Spleen (tissue), 11 donors: Measurements from ENCODE around the gene IFITM10. TPM values are rescaled to one million over a fixed set of nuclear protein-coding genes. Genes with fewer than 3 reads are reported as not detected.
A peak's percentile ranks its signal among the peaks of the same experiment; 100 is the strongest.

Experiments
- DNase-seq: peaks from one replicate; pipeline ENCODE4 v3.0.0-alpha.2; 2020
- H3K27ac ChIP-seq, 8 donors: fragments of 200-600 bp; sonication (generic) in 7 of 8; 1 replicate in 4 of 8; 2 replicates in 4 of 8; pipeline versions ENCODE4 v1.5.0 to v1.8.0; 2016 to 2021; ENCODE audit warnings: inconsistent platforms in 4 of 8, mild to moderate bottlenecking in 4 of 8, moderate library complexity in 1 of 8
- H3K27me3 ChIP-seq, 7 donors: fragments of 200-600 bp; sonication (generic) in 6 of 7; replicated peaks in 1 of 7; 1 replicate in 4 of 7; 2 replicates in 3 of 7; pipeline versions ENCODE4 v1.5.0 to v1.8.0; 2016 to 2021; ENCODE audit warnings: inconsistent platforms in 3 of 7, mild to moderate bottlenecking in 1 of 7
- H3K36me3 ChIP-seq, 6 donors: fragments of 200-600 bp; sonication (generic) in 5 of 6; 1 replicate in 4 of 6; 2 replicates in 2 of 6; pipeline versions ENCODE4 v1.5.0 to v1.8.0; 2016 to 2021; ENCODE audit warnings: inconsistent platforms in 2 of 6
- H3K4me1 ChIP-seq, 6 donors: fragments of 200-600 bp; sonication (generic) in 5 of 6; 1 replicate in 3 of 6; 2 replicates in 3 of 6; pipeline versions ENCODE4 v1.5.0 to v1.8.0; 2016 to 2021; ENCODE audit warnings: inconsistent platforms in 3 of 6
- H3K4me3 ChIP-seq, 8 donors: fragments of 200-600 bp; sonication (generic) in 7 of 8; 1 replicate in 4 of 8; 2 replicates in 4 of 8; pipeline versions ENCODE4 v1.5.0 to v1.8.0; 2016 to 2021; ENCODE audit warnings: inconsistent platforms in 4 of 8, mild to moderate bottlenecking in 4 of 8, moderate library complexity in 2 of 8
- H3K9me3 ChIP-seq, 8 donors: fragments of 200-600 bp; sonication (generic) in 7 of 8; 1 replicate in 4 of 8; 2 replicates in 4 of 8; pipeline versions ENCODE4 v1.5.0 to v1.8.0; 2016 to 2021; ENCODE audit warnings: inconsistent platforms in 4 of 8
- POLR2A ChIP-seq, 3 donors: fragments of 450-650 bp; IDR thresholded peaks; one replicate each; pipeline ENCODE4 v1.5.1; 2017; ENCODE audit warnings: antibody characterized with exemption in 3 of 3, mild to moderate bottlenecking in 1 of 3
- POLR2AphosphoS5 ChIP-seq, 3 donors: sonication (generic); formaldehyde crosslinking; IDR thresholded peaks; one replicate each; pipeline ENCODE4 v1.5.1; 2017; ENCODE audit warnings: antibody characterized with exemption in 3 of 3
- WGBS, 5 donors: extraction: QIAGEN DNeasy Blood & Tissue Kit in 3 of 5; methylation state at CpG; one replicate each; pipeline versions ENCODE4 v1.1.5 to v1.1.7; 2013 to 2018; 5-methylcytosine and 5-hydroxymethylcytosine counted together
- intact Hi-C: fragments of 100-400 bp; cut with DNase I; formaldehyde crosslinking; loops from one replicate; pipeline ENCODE4 v1.15.0; 2023; ENCODE audit warnings: low total_unique reads
- polyA plus RNA-seq, 3 donors: library from polyadenylated mRNA; stranded (reverse); fragments of 200-250 nt; gene quantifications; one replicate each; pipeline ENCODE4 v1.2.1, GENCODE V29; 2013
- total RNA-seq, 7 donors: library from RNA; depleted of rRNA in 3 of 7; stranded (reverse); fragments of >200 nt in 3 of 7; fragmentation: NEBNext Ultra II Directional in 4 of 7; extraction: Animal tissue kit (Norgen Biotek cat#: 25700) in 4 of 7; gene quantifications; one replicate each; pipeline versions ENCODE4 v1.1.0 to v1.2.1, GENCODE V29; 2016 to 2021
- TF ChIP-seq, protein P1 (sequence below), 11 experiments: fragments of 200-600 bp in 7 of 11; fragments of 450-650 bp in 4 of 11; sonication (generic) in 4 of 11; IDR thresholded peaks in 8 of 11; conservative IDR thresholded peaks in 3 of 11; 1 replicate in 7 of 11; 2 replicates in 4 of 11; pipeline versions ENCODE4 v1.4.0 to v1.8.0; 2016 to 2021; ENCODE audit warnings: antibody characterized with exemption in 11 of 11, inconsistent platforms in 4 of 11, mild to moderate bottlenecking in 1 of 11
- donor health status: healthy with polysubstance abuse.
- donor health status: DM: no; HTN: no; CAD: no; lungs with moderate emphysema.
- donor health status: DM: no; HTN: no; CAD: no.
- donor health status: Bipolar disorder and iron deficiency.
- donor health status: healthy.
- donor health status: DM: no; HTN: no; CAD: no.
- donor health status: DM: yes; HTN: yes; CAD: no.

IFITM10 gene
- total and polyA plus RNA-seq, 10 donors: 0.80 to 41.6 (median 7.3) TPM

DNA sequence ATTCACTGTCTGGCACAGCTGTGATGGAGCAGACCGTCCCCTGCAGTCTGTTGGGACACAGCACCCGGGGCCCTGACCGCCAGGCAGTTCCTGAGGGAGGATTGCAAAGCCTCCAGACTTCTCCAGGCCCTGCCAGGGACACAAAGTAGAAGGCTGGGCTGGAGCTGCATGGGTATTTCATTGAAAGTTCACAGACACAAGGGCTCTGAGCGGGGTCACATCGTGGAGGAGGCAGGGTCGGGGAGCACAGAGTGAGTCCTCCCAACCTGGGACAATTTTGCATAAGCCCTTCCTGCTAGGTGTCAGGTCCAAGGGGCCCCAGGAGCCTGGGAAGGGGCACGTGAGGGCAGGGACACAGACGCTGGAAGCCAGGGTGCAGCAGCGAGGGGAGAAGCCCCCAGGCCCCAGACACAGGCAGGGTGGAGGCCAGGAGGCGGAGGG lies 15.7 kb downstream of the IFITM10 start:
- intact Hi-C loops: no loop called here
- peaks cover 0 to 29% (median 19%) of the 10 kb centered on the region in 8 donors for H3K9me3 ChIP-seq
- H3K27ac ChIP-seq: no peak overlapping the region
- no peaks in the 10 kb centered on the region for H3K36me3 ChIP-seq
- WGBS, 5 donors: 47 to 67% (median 50%) methylated on average over 6 to 10 of the region's 10 CpGs
- peak in 1 of 3 donors; percentile 64 for TF ChIP-seq POLR2AphosphoS5 (IDR thresholded peaks at IDR 0.05)
- TF ChIP-seq POLR2A (IDR thresholded peaks at IDR 0.05): no peak
- H3K4me3 ChIP-seq: no peak overlapping the region
- DNase-seq: peak; percentile 54
- peaks cover 0 to 21% (median 14%) of the 10 kb centered on the region in 6 donors for H3K4me1 ChIP-seq
- peaks cover 0 to 47% (median 4%) of the 10 kb centered on the region in 7 donors for H3K27me3 ChIP-seq

DNA sequence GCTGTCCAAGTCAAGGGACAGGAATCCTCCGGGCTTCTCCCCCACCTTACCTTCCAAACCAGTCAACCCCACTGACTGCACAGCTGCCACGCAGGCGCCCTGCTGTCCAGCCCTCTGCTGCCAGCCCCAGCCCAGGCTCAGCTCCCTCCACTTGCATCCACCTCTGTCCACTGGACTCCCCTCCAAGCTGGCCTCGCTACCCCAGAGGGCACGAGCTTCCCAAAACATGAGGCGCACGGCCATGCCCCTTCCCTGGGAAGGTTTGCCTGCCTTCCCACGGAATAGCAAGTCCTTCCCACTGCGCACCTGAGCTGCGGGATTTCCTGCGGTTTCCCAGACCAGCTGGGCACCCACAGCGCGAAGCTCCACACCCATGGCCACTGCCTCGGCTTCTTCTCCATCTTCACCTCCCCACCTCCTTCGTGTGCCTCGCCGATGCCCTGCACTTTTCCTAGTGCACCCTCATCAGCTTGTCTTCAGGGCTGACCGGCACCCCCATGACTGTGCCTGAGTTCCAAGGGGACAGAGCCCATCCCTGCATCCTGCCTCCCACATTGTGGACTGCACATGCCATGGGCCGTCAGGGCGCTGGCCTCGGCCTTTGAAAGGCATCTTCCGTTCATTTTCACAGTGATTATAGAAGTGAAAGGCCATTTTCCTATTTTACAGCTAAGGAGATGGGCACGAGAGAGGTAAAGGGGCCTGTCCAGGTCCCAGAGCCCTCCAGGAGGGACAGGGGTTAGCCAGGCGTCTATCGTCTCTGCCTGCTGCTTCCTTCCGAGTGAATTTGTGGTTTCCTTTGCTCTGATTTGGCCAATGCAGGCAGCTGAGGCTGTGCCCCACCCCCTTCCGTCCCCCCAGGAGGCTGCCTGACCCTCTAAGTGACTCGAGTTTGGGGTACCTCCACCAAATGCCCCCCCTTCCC lies 16.4 kb downstream of the IFITM10 start:
- H3K27ac ChIP-seq: no peak overlapping the region
- H3K27me3 ChIP-seq: peaks cover 0 to 54% (median 4%) of the 10 kb centered on the region in 7 donors
- peaks cover 0 to 29% (median 19%) of the 10 kb centered on the region in 8 donors for H3K9me3 ChIP-seq
- WGBS, 5 donors: 59 to 64% (median 62%) methylated on average over 28 of the region's 28 CpGs
- H3K4me3 ChIP-seq: no peak overlapping the region
- H3K4me1 ChIP-seq: peaks cover 0 to 28% (median 17%) of the 10 kb centered on the region in 6 donors
- peak; percentile 61 for DNase-seq
- no peaks in the 10 kb centered on the region for H3K36me3 ChIP-seq
- TF ChIP-seq POLR2A (IDR thresholded peaks at IDR 0.05) (no peak), POLR2AphosphoS5 (IDR thresholded peaks at IDR 0.05) (peak; percentile 44 to 59 (median 45))
- TF ChIP-seq, protein P1, sequence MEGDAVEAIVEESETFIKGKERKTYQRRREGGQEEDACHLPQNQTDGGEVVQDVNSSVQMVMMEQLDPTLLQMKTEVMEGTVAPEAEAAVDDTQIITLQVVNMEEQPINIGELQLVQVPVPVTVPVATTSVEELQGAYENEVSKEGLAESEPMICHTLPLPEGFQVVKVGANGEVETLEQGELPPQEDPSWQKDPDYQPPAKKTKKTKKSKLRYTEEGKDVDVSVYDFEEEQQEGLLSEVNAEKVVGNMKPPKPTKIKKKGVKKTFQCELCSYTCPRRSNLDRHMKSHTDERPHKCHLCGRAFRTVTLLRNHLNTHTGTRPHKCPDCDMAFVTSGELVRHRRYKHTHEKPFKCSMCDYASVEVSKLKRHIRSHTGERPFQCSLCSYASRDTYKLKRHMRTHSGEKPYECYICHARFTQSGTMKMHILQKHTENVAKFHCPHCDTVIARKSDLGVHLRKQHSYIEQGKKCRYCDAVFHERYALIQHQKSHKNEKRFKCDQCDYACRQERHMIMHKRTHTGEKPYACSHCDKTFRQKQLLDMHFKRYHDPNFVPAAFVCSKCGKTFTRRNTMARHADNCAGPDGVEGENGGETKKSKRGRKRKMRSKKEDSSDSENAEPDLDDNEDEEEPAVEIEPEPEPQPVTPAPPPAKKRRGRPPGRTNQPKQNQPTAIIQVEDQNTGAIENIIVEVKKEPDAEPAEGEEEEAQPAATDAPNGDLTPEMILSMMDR (IDR thresholded peaks at IDR 0.05 in 8 of 11, conservative IDR thresholded peaks at IDR 0.05 in 3 of 11): no peak
- intact Hi-C loops: no loop called here

DNA sequence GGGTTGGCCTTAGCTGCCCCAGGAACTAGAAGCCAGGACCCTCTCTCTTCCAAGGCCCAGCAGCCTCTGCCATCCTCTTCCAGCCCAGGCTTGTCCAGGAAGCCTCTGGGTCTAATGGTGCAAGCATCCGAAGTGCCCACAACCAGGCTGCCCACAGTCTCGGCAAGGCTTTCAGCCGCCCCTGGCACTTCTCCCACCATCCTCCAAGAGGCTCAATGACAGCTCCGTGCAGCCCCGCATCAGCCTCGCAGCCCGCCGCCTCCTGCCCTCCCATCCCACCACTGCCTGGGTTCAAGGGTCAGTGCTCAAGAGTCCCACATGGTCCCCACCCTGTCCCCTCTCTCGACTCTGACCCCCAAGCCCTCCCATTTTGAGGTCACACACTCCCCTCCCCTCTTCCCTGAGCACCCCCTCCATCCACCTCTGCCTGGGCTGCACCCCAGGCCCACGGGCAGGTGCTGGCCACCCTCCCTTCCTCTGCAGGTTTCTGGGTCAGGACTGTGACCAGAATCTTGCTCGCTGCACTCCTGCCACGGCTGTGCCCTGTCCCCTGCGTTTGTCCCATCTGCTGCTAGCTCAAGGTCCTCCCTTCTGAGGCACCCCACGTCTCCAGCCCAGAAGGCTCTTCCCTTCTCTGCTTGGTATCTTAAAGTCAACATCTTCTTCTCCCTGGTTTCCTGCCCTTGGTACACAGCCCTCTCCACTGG lies 17.2 kb downstream of the IFITM10 start:
- peaks cover 0 to 35% (median 20%) of the 10 kb centered on the region in 6 donors for H3K4me1 ChIP-seq
- intact Hi-C loops: no loop called here
- peaks cover 0 to 29% (median 19%) of the 10 kb centered on the region in 8 donors for H3K9me3 ChIP-seq
- H3K27me3 ChIP-seq: peaks cover 0 to 62% (median 4%) of the 10 kb centered on the region in 7 donors
- H3K4me3 ChIP-seq: no peak overlapping the region
- 74 to 81% (median 79%) methylated on average over 14 of the region's 14 CpGs for WGBS, 5 donors
- H3K36me3 ChIP-seq: no peaks in the 10 kb centered on the region
- DNase-seq: no peak
- no peak overlapping the region for H3K27ac ChIP-seq
- no peak for TF ChIP-seq POLR2A (IDR thresholded peaks at IDR 0.05)
- TF ChIP-seq, protein P1 (IDR thresholded peaks at IDR 0.05 in 8 of 11, conservative IDR thresholded peaks at IDR 0.05 in 3 of 11): no peak
- peak in 1 of 3 donors; percentile 26 for TF ChIP-seq POLR2AphosphoS5 (IDR thresholded peaks at IDR 0.05)

GRCh38 chr11:1732418-1733008 lies 17.9 kb downstream of the IFITM10 start:
- H3K36me3 ChIP-seq: no peaks in the 10 kb centered on the region
- no peak overlapping the region for H3K27ac ChIP-seq
- H3K9me3 ChIP-seq: peaks cover 0 to 24% (median 16%) of the 10 kb centered on the region in 8 donors
- TF ChIP-seq POLR2AphosphoS5 (IDR thresholded peaks at IDR 0.05): no peak
- TF ChIP-seq POLR2A (IDR thresholded peaks at IDR 0.05): no peak
- TF ChIP-seq, protein P1 (IDR thresholded peaks at IDR 0.05 in 8 of 11, conservative IDR thresholded peaks at IDR 0.05 in 3 of 11): no peak
- peaks cover 0 to 39% (median 20%) of the 10 kb centered on the region in 6 donors for H3K4me1 ChIP-seq
- H3K4me3 ChIP-seq: no peak overlapping the region
- peaks cover 0 to 67% (median 4%) of the 10 kb centered on the region in 7 donors for H3K27me3 ChIP-seq
- DNase-seq: peak; percentile 64
- WGBS, 5 donors: 67 to 78% (median 68%) methylated on average over 13 of the region's 13 CpGs
- intact Hi-C loops: no loop called here
